ENCODE data around the gene PRAMEF7. TPM values are rescaled to one million over a fixed set of nuclear protein-coding genes. Genes with fewer than 3 reads are reported as not detected.
"Not testable (repeated sequence)": the region's sequence is repeated elsewhere in the genome, so short reads cannot be mapped to it uniquely, and the experiment has no call there.

Gene PRAMEF7
- not detected for polyA plus RNA-seq (2012; ENCODE audit: insufficient read depth, insufficient read length, low read depth)

- not testable (repeated sequence) for H3K27me3 ChIP-seq; H3K4me1 ChIP-seq; H3K9me3 ChIP-seq; H3K4me3 ChIP-seq (ENCODE audit: low read depth, low read length); DNase-seq; H3K36me3 ChIP-seq
Observed at GRCh38 chr1:12916310-12916709, at the start of gene PRAMEF7. Gene PRAMEF7, plus strand, starts transcription at chr1:12916610. Its CDS starts 1,083 bp downstream, at chr1:12917693.

- H3K9me3 ChIP-seq: not testable (repeated sequence)
Observed at GRCh38 chr1:12878453-12878852, 38.0 kb upstream of the PRAMEF7 start.

GRCh38 chr1:12886101-12886500 lies 30.3 kb upstream of the PRAMEF7 start, which contains the start of gene PRAMEF4:
Gene PRAMEF4, minus strand, starts transcription at chr1:12886201. Its CDS starts 2,807 bp downstream, at chr1:12883394.
- H3K9me3 ChIP-seq, H3K27me3 ChIP-seq: not testable (repeated sequence)

More at GRCh38 chr1:12878453-12878852, 38.0 kb upstream of the PRAMEF7 start:
- DNase-seq; H3K27me3 ChIP-seq; H3K4me1 ChIP-seq; H3K4me3 ChIP-seq (ENCODE audit: low read depth, low read length); H3K36me3 ChIP-seq: not testable (repeated sequence)

GRCh38 chr1:12898170-12898569 lies 18.2 kb upstream of the PRAMEF7 start, which contains the start of gene PRAMEF10:
Gene PRAMEF10, minus strand, starts transcription at chr1:12898270. Its CDS starts 2,423 bp downstream, at chr1:12895847.
- not testable (repeated sequence) for H3K36me3 ChIP-seq; H3K9me3 ChIP-seq; DNase-seq; H3K4me1 ChIP-seq; H3K27me3 ChIP-seq; H3K4me3 ChIP-seq (ENCODE audit: low read depth, low read length)

More at GRCh38 chr1:12886101-12886500, 30.3 kb upstream of the PRAMEF7 start, which contains the start of gene PRAMEF4:
- not testable (repeated sequence) for H3K4me3 ChIP-seq (ENCODE audit: low read depth, low read length); DNase-seq; H3K4me1 ChIP-seq; H3K36me3 ChIP-seq

GRCh38 chr1:12899186-12899585 lies 17.2 kb upstream of the PRAMEF7 start:
- H3K27me3 ChIP-seq, DNase-seq, H3K36me3 ChIP-seq: not testable (repeated sequence)

GRCh38 chr1:12903793-12904572 lies 12.4 kb upstream of the PRAMEF7 start:
- not testable (repeated sequence) for H3K36me3 ChIP-seq; H3K4me3 ChIP-seq (ENCODE audit: low read depth, low read length); H3K27me3 ChIP-seq; H3K4me1 ChIP-seq; H3K9me3 ChIP-seq; DNase-seq

More at GRCh38 chr1:12899186-12899585, 17.2 kb upstream of the PRAMEF7 start:
- not testable (repeated sequence) for H3K9me3 ChIP-seq; H3K4me3 ChIP-seq (ENCODE audit: low read depth, low read length); H3K4me1 ChIP-seq

GRCh38 chr1:12921749-12922148 lies 5.3 kb downstream of the PRAMEF7 start:
- H3K36me3 ChIP-seq; H3K4me1 ChIP-seq; H3K27me3 ChIP-seq; DNase-seq; H3K9me3 ChIP-seq; H3K4me3 ChIP-seq (ENCODE audit: low read depth, low read length): not testable (repeated sequence)

- H3K9me3 ChIP-seq; H3K4me3 ChIP-seq (ENCODE audit: low read depth, low read length); H3K4me1 ChIP-seq; DNase-seq; H3K27me3 ChIP-seq; H3K36me3 ChIP-seq: not testable (repeated sequence)
Observed at GRCh38 chr1:12924368-12924767, 8.0 kb downstream of the PRAMEF7 start.

GRCh38 chr1:12947480-12947879 lies 31.1 kb downstream of the PRAMEF7 start, which contains the start of gene PRAMEF6:
Gene PRAMEF6, minus strand, starts transcription at chr1:12947580. Its CDS starts 5,062 bp downstream, at chr1:12942518.
- not testable (repeated sequence) for H3K9me3 ChIP-seq; H3K4me3 ChIP-seq (ENCODE audit: low read depth, low read length); H3K27me3 ChIP-seq; H3K36me3 ChIP-seq; DNase-seq; H3K4me1 ChIP-seq
